GM12878 (cell line): ENCODE data around the gene CCDC34.
"Not testable (repeated sequence)": the region's sequence is repeated elsewhere in the genome, so short reads cannot be mapped to it uniquely, and the experiment has no call there.

Experiments used
- ATF3 ChIP-seq: IDR thresholded peaks from 2 replicates; pipeline ENCODE4 v1.6.1; 2011; ENCODE audit warnings: low read depth, mild to moderate bottlenecking, low read length, moderate library complexity, borderline replicate concordance; ENCODE audit errors: extremely low read depth
- BCL11A ChIP-seq: IDR thresholded peaks from 2 replicates; pipeline ENCODE4 v1.6.1; 2011; ENCODE audit warnings: low read depth, low read length
- BCLAF1 ChIP-seq: fragments of 450-650 bp; IDR thresholded peaks from 2 replicates; pipeline ENCODE4 v1.6.1; 2017; ENCODE audit warnings: antibody characterized with exemption, mild to moderate bottlenecking, moderate library complexity
- CTCF ChIP-seq, 3 experiments: IDR thresholded peaks in 2 of 3; conservative IDR thresholded peaks in 1 of 3; 2 replicates each; pipeline ENCODE4 v1.5.1; 2011; ENCODE audit warnings: low read depth in 3 of 3, low read length in 3 of 3, mild to moderate bottlenecking in 3 of 3, control low read depth in 2 of 3, moderate library complexity in 2 of 3, inconsistent platforms in 1 of 3, mixed read lengths in 1 of 3; ENCODE audit not compliant: control insufficient read depth in 2 of 3, insufficient read depth in 1 of 3; ENCODE audit errors: extremely low read depth in 1 of 3
- ESRRA ChIP-seq: IDR thresholded peaks from 2 replicates; pipeline ENCODE4 v1.6.1; 2012; ENCODE audit warnings: mild to moderate bottlenecking, low read length, improper control_type of control experiment
- EZH2 ChIP-seq: IDR thresholded peaks from 2 replicates; pipeline ENCODE4 v1.6.1; 2012; ENCODE audit warnings: low read depth, mild to moderate bottlenecking, control low read depth, inconsistent platforms, low read length, borderline replicate concordance; ENCODE audit not compliant: control insufficient read depth
- POLR2A ChIP-seq: IDR thresholded peaks from 2 replicates; pipeline ENCODE4 v1.6.1; 2011; ENCODE audit warnings: low read depth, mild to moderate bottlenecking, low read length
- POLR2AphosphoS5 ChIP-seq: IDR thresholded peaks from 2 replicates; pipeline ENCODE4 v1.6.1; 2011; ENCODE audit warnings: mild to moderate bottlenecking, low read length, inconsistent platforms
- TAF1 ChIP-seq: IDR thresholded peaks from 2 replicates; pipeline ENCODE4 v1.6.1; 2011; ENCODE audit warnings: mild to moderate bottlenecking, low read depth, low read length, borderline replicate concordance
- ZNF24 ChIP-seq: fragments of 450-650 bp; IDR thresholded peaks from 2 replicates; pipeline ENCODE4 v1.6.1; 2017; ENCODE audit warnings: antibody characterized with exemption, mild to moderate bottlenecking
- ZNF274 ChIP-seq: IDR thresholded peaks from one replicate; pipeline ENCODE4 v1.8.0; 2011; ENCODE audit not compliant: insufficient read length, insufficient read depth

- TF ChIP-seq CTCF (IDR thresholded peaks at IDR 0.05 in 2 of 3, conservative IDR thresholded peaks at IDR 0.05 in 1 of 3; ENCODE audit: control insufficient read depth in 2 of 3, extremely low read depth in 1 of 3, insufficient read depth in 1 of 3, low read depth in 3 of 3, low read length in 3 of 3); ESRRA; ZNF24; TAF1; BCLAF1; BCL11A; ZNF274; POLR2A; ATF3; EZH2; POLR2AphosphoS5: not testable (repeated sequence)
Measured at GRCh38 chr11:27322196-27322595, 40.8 kb downstream of the CCDC34 start.
